BE2C (cell line): ENCODE results near the gene IRAK4.

Source experiments
- DNase-seq: peaks from one replicate; pipeline ENCODE4 v3.0.0-alpha.2; 2020
- H3K27me3 ChIP-seq: fragments of 250-450 bp; sonication (Bioruptor Pico); 2 replicates; pipeline ENCODE4 v1.5.1; 2020; ENCODE audit warnings: mild to moderate bottlenecking
- H3K36me3 ChIP-seq: fragments of 250-450 bp; sonication (Bioruptor Pico); 2 replicates; pipeline ENCODE4 v1.5.1; 2020; ENCODE audit warnings: mild to moderate bottlenecking
- H3K4me1 ChIP-seq: fragments of 250-450 bp; sonication (Bioruptor Pico); 2 replicates; pipeline ENCODE4 v1.5.1; 2020
- H3K4me3 ChIP-seq: 2 replicates; pipeline ENCODE4 v1.5.1; 2011; ENCODE audit warnings: low read depth, low read length
- H3K9me3 ChIP-seq: fragments of 250-450 bp; sonication (Bioruptor Pico); 2 replicates; pipeline ENCODE4 v1.5.1; 2020
- TF ChIP-seq, protein P1 (sequence below): IDR thresholded peaks from 2 replicates; pipeline ENCODE4 v1.5.1; 2012; ENCODE audit warnings: mild to moderate bottlenecking, low read depth, low read length

Gene IRAK4

GRCh38 chr12:43786899-43787693 lies 28.3 kb downstream of the IRAK4 start:
- no peak overlapping the region for H3K4me3 ChIP-seq

GRCh38 chr12:43789941-43790340 lies 31.2 kb downstream of the IRAK4 start:
- H3K36me3 ChIP-seq = no peaks in the 10 kb centered on the region
- DNase-seq = peak; percentile 20
- TF ChIP-seq, protein P1, sequence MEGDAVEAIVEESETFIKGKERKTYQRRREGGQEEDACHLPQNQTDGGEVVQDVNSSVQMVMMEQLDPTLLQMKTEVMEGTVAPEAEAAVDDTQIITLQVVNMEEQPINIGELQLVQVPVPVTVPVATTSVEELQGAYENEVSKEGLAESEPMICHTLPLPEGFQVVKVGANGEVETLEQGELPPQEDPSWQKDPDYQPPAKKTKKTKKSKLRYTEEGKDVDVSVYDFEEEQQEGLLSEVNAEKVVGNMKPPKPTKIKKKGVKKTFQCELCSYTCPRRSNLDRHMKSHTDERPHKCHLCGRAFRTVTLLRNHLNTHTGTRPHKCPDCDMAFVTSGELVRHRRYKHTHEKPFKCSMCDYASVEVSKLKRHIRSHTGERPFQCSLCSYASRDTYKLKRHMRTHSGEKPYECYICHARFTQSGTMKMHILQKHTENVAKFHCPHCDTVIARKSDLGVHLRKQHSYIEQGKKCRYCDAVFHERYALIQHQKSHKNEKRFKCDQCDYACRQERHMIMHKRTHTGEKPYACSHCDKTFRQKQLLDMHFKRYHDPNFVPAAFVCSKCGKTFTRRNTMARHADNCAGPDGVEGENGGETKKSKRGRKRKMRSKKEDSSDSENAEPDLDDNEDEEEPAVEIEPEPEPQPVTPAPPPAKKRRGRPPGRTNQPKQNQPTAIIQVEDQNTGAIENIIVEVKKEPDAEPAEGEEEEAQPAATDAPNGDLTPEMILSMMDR = no peak

More at GRCh38 chr12:43786899-43787693, 28.3 kb downstream of the IRAK4 start:
- TF ChIP-seq, protein P1 = no peak
- Histone ChIP-seq H3K36me3 (no peaks in the 10 kb centered on the region), H3K4me1 (no peaks in the 10 kb centered on the region), H3K27me3 (no peaks in the 10 kb centered on the region), H3K9me3 (no peaks in the 10 kb centered on the region)
- DNase-seq = no peak

DNA sequence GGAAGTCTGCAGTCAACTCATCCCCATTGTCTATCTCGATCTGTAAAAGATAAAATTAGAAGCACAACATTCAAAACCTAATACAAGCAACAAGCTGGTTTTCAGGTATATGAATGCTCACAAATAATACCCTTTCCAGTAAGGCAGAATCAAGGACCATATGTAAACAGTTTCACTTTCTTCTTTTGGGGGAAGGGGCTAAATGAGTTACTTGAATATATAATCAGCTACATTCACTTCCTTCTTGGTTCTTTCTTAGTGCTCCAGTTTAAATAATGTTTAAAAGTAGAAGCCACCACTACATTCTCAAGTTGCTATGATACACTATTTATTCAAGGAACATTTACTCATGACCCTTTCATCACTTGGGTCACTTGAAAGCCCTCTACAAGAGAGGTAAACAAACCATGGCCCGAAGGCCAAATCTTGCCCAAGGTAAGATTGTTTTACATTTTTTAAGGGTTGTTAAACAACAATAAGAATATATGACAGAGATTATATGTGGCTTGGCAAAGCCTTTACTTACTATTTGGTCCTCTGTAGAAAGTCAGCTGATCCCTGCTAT lies 37.0 kb downstream of the IRAK4 start:
- no peaks in the 10 kb centered on the region for H3K27me3 ChIP-seq
- no peak overlapping the region for H3K4me3 ChIP-seq
- no peaks in the 10 kb centered on the region for H3K9me3 ChIP-seq
- peaks cover 44% of the 10 kb centered on the region for H3K36me3 ChIP-seq
- TF ChIP-seq, protein P1 = no peak
- no peaks in the 10 kb centered on the region for H3K4me1 ChIP-seq
- DNase-seq = no peak

More at GRCh38 chr12:43789941-43790340, 31.2 kb downstream of the IRAK4 start:
- no peak overlapping the region for H3K4me3 ChIP-seq
- H3K9me3 ChIP-seq = no peaks in the 10 kb centered on the region
- no peaks in the 10 kb centered on the region for H3K4me1 ChIP-seq
- H3K27me3 ChIP-seq = no peaks in the 10 kb centered on the region

GRCh38 chr12:43797561-43798217 lies 38.9 kb downstream of the IRAK4 start:
- Histone ChIP-seq H3K4me3 (no peak overlapping the region), H3K36me3 (peaks cover 44% of the 10 kb centered on the region), H3K9me3 (no peaks in the 10 kb centered on the region), H3K27me3 (no peaks in the 10 kb centered on the region), H3K4me1 (no peaks in the 10 kb centered on the region)
- TF ChIP-seq, protein P1 = no peak
- no peak for DNase-seq

- TF ChIP-seq, protein P1 = no peak
- H3K9me3 ChIP-seq = no peaks in the 10 kb centered on the region
- H3K27me3 ChIP-seq = no peaks in the 10 kb centered on the region
- no peaks in the 10 kb centered on the region for H3K4me1 ChIP-seq
- peak overlapping the region; percentile 95 for H3K4me3 ChIP-seq
- no peak for DNase-seq
- H3K36me3 ChIP-seq = no peaks in the 10 kb centered on the region; the same call in 1 of the 2 replicates
These were observed 46.6 kb downstream of the IRAK4 start for GRCh38 chr12:43805149-43805859.
